Measurements from ENCODE around the gene NUB1.

GRCh38 chr7:151386301-151387160, 44.9 kb downstream of the NUB1 start:
- TF ChIP-seq CTCF (IDR thresholded peaks at IDR 0.05; ENCODE audit: borderline replicate concordance, extremely low read depth, low read length, poor library complexity, severe bottlenecking) (no peak), EZH2 (IDR thresholded peaks at IDR 0.05; ENCODE audit: borderline replicate concordance, low read depth, low read length, severe bottlenecking) (no peak)
